ENCODE data around the gene CCL21. TPM values are rescaled to one million over a fixed set of nuclear protein-coding genes. Genes with fewer than 3 reads are reported as not detected.

Gene CCL21
- total and polyA plus RNA-seq, 2 of the 13 experiments (the other 11 are each of a cell fraction or from before 2014, with no cell fraction given): not detected

GRCh38 chr9:34734720-34735119 is 24.8 kb upstream of the CCL21 start (continued):
- TF ChIP-seq TFAP4 (IDR thresholded peaks at IDR 0.05; ENCODE audit: borderline replicate concordance, low read depth): no peak
- TF ChIP-seq MIXL1 (CRISPR knock-in tag; IDR thresholded peaks at IDR 0.05): no peak
- no peak for TF ChIP-seq MZF1 (CRISPR knock-in tag; IDR thresholded peaks at IDR 0.05; ENCODE audit: borderline replicate concordance)

GRCh38 chr9:34732886-34733285 is 22.9 kb upstream of the CCL21 start:
- H3K9ac ChIP-seq (ENCODE audit: insufficient read depth, low read depth, low read length): no peak overlapping the region
- no peaks in the 10 kb centered on the region for H4K20me1 ChIP-seq (ENCODE audit: insufficient read depth, low read length)
- H3K27me3 ChIP-seq (ENCODE audit: control insufficient read depth in 1 of 2, insufficient read depth in 2 of 2, low read length in 2 of 2): peaks cover 0 to under 1% of the 10 kb centered on the region in 2 experiments; a peak in 1 of 5 replicates
- intact Hi-C loops (cut with micrococcal nuclease; ENCODE audit: unreplicated experiment) (no loop called here), in situ Hi-C loops (cut with HindIII; ENCODE audit: extremely low pct_ligation_motif_present, low pct_unique_long_range_greater_than_20kb) (no loop called here)
- no peak overlapping the region for H3K4me3 ChIP-seq (replicated peaks in 1 of 3; ENCODE audit: insufficient read depth in 1 of 3, low read depth in 2 of 3, low read length in 3 of 3)
- H3K27ac ChIP-seq (ENCODE audit: extremely low read length, insufficient read depth, low read length): no peak overlapping the region
- WGBS (ENCODE audit: low lambda C conversion rate): 21% methylated on average over 2 of the region's 2 CpGs
- H3K4me2 ChIP-seq (ENCODE audit: low read depth, low read length): no peak overlapping the region
- H2AFZ ChIP-seq (ENCODE audit: low read length): no peak overlapping the region
- H3K4me1 ChIP-seq (ENCODE audit: insufficient read depth, low read length): no peaks in the 10 kb centered on the region
- H3K36me3 ChIP-seq (replicated peaks in 1 of 2; ENCODE audit: control insufficient read depth in 1 of 2, insufficient read depth in 2 of 2, low read length in 2 of 2): no peaks in the 10 kb centered on the region
- DNase-seq (ENCODE audit: low spot score) (no peak), FAIRE-seq (no peak), ATAC-seq (no peak)
- H3K9me3 ChIP-seq (ENCODE audit: low read length): no peaks in the 10 kb centered on the region
- H3K79me2 ChIP-seq (ENCODE audit: insufficient read depth, low read length): no peaks in the 10 kb centered on the region
- ChIA-PET POLR2A (no interaction called here), CTCF (ENCODE audit: low intra/inter-chr PET ratio, low total read pairs) (no interaction called here)
- BruUV-seq (replicated peaks): no TSS peak
- TF ChIP-seq NCOA5 (CRISPR knock-in tag; IDR thresholded peaks at IDR 0.05) (no peak), THRA (CRISPR knock-in tag; IDR thresholded peaks at IDR 0.05; ENCODE audit: borderline replicate concordance) (no peak), HDAC1 (CRISPR knock-in tag; IDR thresholded peaks at IDR 0.05) (no peak), CEBPZ (IDR thresholded peaks at IDR 0.05; ENCODE audit: low read length) (no peak), TFDP1 (CRISPR knock-in tag; IDR thresholded peaks at IDR 0.05; ENCODE audit: borderline replicate concordance) (no peak), HNRNPLL (IDR thresholded peaks at IDR 0.05; ENCODE audit: low read depth, low read length, poor library complexity, severe bottlenecking) (no peak), CAMTA2 (CRISPR knock-in tag; IDR thresholded peaks at IDR 0.05; ENCODE audit: borderline replicate concordance) (no peak), SNAI1 (CRISPR knock-in tag; IDR thresholded peaks at IDR 0.05; ENCODE audit: borderline replicate concordance) (no peak), ZNF552 (CRISPR knock-in tag; IDR thresholded peaks at IDR 0.05; ENCODE audit: borderline replicate concordance) (no peak), CSRNP2 (CRISPR knock-in tag; conservative IDR thresholded peaks at IDR 0.05; ENCODE audit: low read depth) (no peak), KLF12 (CRISPR knock-in tag; IDR thresholded peaks at IDR 0.05; ENCODE audit: borderline replicate concordance) (no peak), ZNF652 (CRISPR knock-in tag; IDR thresholded peaks at IDR 0.05; ENCODE audit: borderline replicate concordance, low read depth) (no peak)
